H1 (cell line): ENCODE results near the gene ARL8A. TPM values are rescaled to one million over a fixed set of nuclear protein-coding genes. Genes with fewer than 3 reads are reported as not detected.

ENCODE experiments used
- CTCF ChIA-PET: fragments of 300-600 bp; sonication (Branson Sonifier 250); formaldehyde crosslinking; loops from one replicate; lab custom pipeline; 2021; ENCODE audit not compliant: partially characterized antibody; lab: Charles Lee
- POLR2A ChIA-PET: fragments of 300-600 bp; sonication (Branson Sonifier 250); formaldehyde crosslinking; loops from one replicate; lab custom pipeline; 2021; ENCODE audit warnings: inconsistent platforms; ENCODE audit not compliant: partially characterized antibody; lab: Charles Lee
- DNase-seq, 2 experiments: peaks; one replicate each; pipeline versions ENCODE4 v3.0.0 to v3.0.0-alpha.2; 2010 to 2022; ENCODE audit warnings: low spot score in 2 of 2, low read depth in 1 of 2, mixed read lengths in 1 of 2
- FAIRE-seq: peaks from 2 replicates; lab custom pipeline; 2011; peaks lifted over from hg19 to GRCh38; lab: Jason Lieb, UNC
- H2AFZ ChIP-seq: 2 replicates; pipeline ENCODE4 v1.8.1; 2012; ENCODE audit warnings: low read length, inconsistent platforms
- H2AK5ac ChIP-seq: 2 replicates; pipeline ENCODE4 v1.6.1; 2013; ENCODE audit warnings: low read depth, low read length
- H2BK120ac ChIP-seq: replicated peaks from 2 replicates; pipeline ENCODE3; 2013; ENCODE audit warnings: low read depth, low read length, inconsistent platforms
- H2BK12ac ChIP-seq: 2 replicates; pipeline ENCODE4 v1.6.1; 2013; ENCODE audit warnings: low read depth, low read length
- H2BK15ac ChIP-seq: 2 replicates; pipeline ENCODE4 v1.6.1; 2013; ENCODE audit warnings: low read length
- H2BK20ac ChIP-seq: 2 replicates; pipeline ENCODE4 v1.6.1; 2013; ENCODE audit warnings: low read length
- H2BK5ac ChIP-seq: 2 replicates; pipeline ENCODE4 v1.6.1; 2013; ENCODE audit warnings: low read depth, low read length
- H3K14ac ChIP-seq: 2 replicates; pipeline ENCODE4 v1.6.1; 2013; ENCODE audit warnings: inconsistent platforms; ENCODE audit not compliant: insufficient read length
- H3K18ac ChIP-seq: 2 replicates; pipeline ENCODE4 v1.6.1; 2013; ENCODE audit warnings: low read length; ENCODE audit errors: extremely low read depth
- H3K23ac ChIP-seq: 2 replicates; pipeline ENCODE4 v1.6.1; 2013; ENCODE audit warnings: inconsistent platforms; ENCODE audit not compliant: insufficient read length
- H3K23me2 ChIP-seq: 2 replicates; pipeline ENCODE4 v1.6.1; 2013; ENCODE audit warnings: low read depth, low read length
- H3K27ac ChIP-seq: 2 replicates; pipeline ENCODE4 v1.6.1; 2011; ENCODE audit warnings: low read depth, low read length, inconsistent platforms
- H3K27me3 ChIP-seq, 4 experiments: replicated peaks in 1 of 4; 1 replicate in 1 of 4; 2 replicates in 3 of 4; pipeline versions ENCODE4 v1.6.1 to v1.8.1; 2011 to 2013; ENCODE audit warnings: low read length in 3 of 4, mild to moderate bottlenecking in 3 of 4, inconsistent platforms in 2 of 4, mixed read lengths in 2 of 4, moderate library complexity in 1 of 4; ENCODE audit not compliant: control insufficient read depth in 3 of 4, insufficient read depth in 3 of 4; ENCODE audit errors: extremely low read depth in 1 of 4
- H3K36me3 ChIP-seq, 4 experiments: 2 replicates each; pipeline versions ENCODE4 v1.6.1 to v1.8.1; 2011 to 2013; ENCODE audit warnings: mild to moderate bottlenecking in 4 of 4, low read length in 3 of 4, moderate library complexity in 2 of 4, control low read depth in 1 of 4, inconsistent platforms in 1 of 4; ENCODE audit not compliant: insufficient read depth in 4 of 4, control insufficient read depth in 2 of 4
- H3K4ac ChIP-seq: replicated peaks from 2 replicates; pipeline ENCODE3; 2013; ENCODE audit warnings: low read length, low read depth, mixed read lengths, inconsistent platforms; ENCODE audit not compliant: insufficient read length
- H3K4me1 ChIP-seq, 4 experiments: replicated peaks in 1 of 4; 1 replicate in 1 of 4; 2 replicates in 3 of 4; pipeline versions ENCODE4 v1.6.1 to v1.8.1; 2011 to 2013; ENCODE audit warnings: low read length in 3 of 4, inconsistent platforms in 2 of 4, mixed read lengths in 1 of 4; ENCODE audit not compliant: insufficient read depth in 4 of 4, control insufficient read depth in 3 of 4
- H3K4me2 ChIP-seq, 2 experiments: 2 replicates each; pipeline versions ENCODE4 v1.6.1 to v1.8.1; 2011 to 2013; ENCODE audit warnings: low read depth in 2 of 2, low read length in 2 of 2, control low read depth in 1 of 2, inconsistent platforms in 1 of 2, mild to moderate bottlenecking in 1 of 2; ENCODE audit not compliant: insufficient read depth in 1 of 2
- H3K4me3 ChIP-seq, 4 experiments: fragments of 200-600, 300-600 bp in 1 of 4; sonication (generic), shearing (Covaris generic), sonication (Bioruptor Twin) in 1 of 4; 2 replicates each; pipeline versions ENCODE4 v1.5.1 to v1.8.1; 2011 to 2016; ENCODE audit warnings: low read length in 4 of 4, low read depth in 3 of 4, control low read depth in 2 of 4, inconsistent platforms in 2 of 4, mild to moderate bottlenecking in 2 of 4, mixed read lengths in 1 of 4, moderate library complexity in 1 of 4; ENCODE audit not compliant: insufficient read depth in 2 of 4; ENCODE audit errors: extremely low read depth in 1 of 4
- H3K56ac ChIP-seq: replicated peaks from 2 replicates; pipeline ENCODE3; 2013; ENCODE audit warnings: low read depth, mild to moderate bottlenecking, mixed read lengths, low read length, inconsistent platforms; ENCODE audit not compliant: insufficient read length
- H3K79me1 ChIP-seq: 2 replicates; pipeline ENCODE4 v1.6.1; 2013; ENCODE audit warnings: low read depth, low read length, control low read depth
- H3K79me2 ChIP-seq, 2 experiments: 2 replicates each; pipeline versions ENCODE4 v1.6.1 to v1.8.1; 2012 to 2013; ENCODE audit warnings: low read length in 2 of 2, mild to moderate bottlenecking in 2 of 2, inconsistent platforms in 1 of 2; ENCODE audit not compliant: insufficient read depth in 2 of 2, control insufficient read depth in 1 of 2
- H3K9ac ChIP-seq, 4 experiments: replicated peaks in 1 of 4; 1 replicate in 1 of 4; 2 replicates in 3 of 4; pipeline versions ENCODE4 v1.6.1 to v1.8.1; 2011 to 2013; ENCODE audit warnings: low read depth in 3 of 4, low read length in 3 of 4, control low read depth in 2 of 4, mild to moderate bottlenecking in 2 of 4, moderate library complexity in 2 of 4, inconsistent platforms in 1 of 4; ENCODE audit errors: extremely low read depth in 1 of 4
- H3K9me3 ChIP-seq, 2 experiments: 2 replicates each; pipeline versions ENCODE4 v1.6.1 to v1.8.1; 2012 to 2013; ENCODE audit warnings: mild to moderate bottlenecking in 2 of 2, moderate library complexity in 2 of 2, control low read depth in 1 of 2, inconsistent platforms in 1 of 2, low read depth in 1 of 2, low read length in 1 of 2, mixed read lengths in 1 of 2; ENCODE audit not compliant: insufficient read depth in 2 of 2
- H4K20me1 ChIP-seq, 2 experiments: replicated peaks in 1 of 2; 2 replicates each; pipeline versions ENCODE3 to v1.8.1; 2011 to 2013; ENCODE audit warnings: inconsistent platforms in 2 of 2, low read length in 2 of 2, mild to moderate bottlenecking in 1 of 2; ENCODE audit not compliant: insufficient read depth in 2 of 2, control insufficient read depth in 1 of 2
- H4K5ac ChIP-seq: 2 replicates; pipeline ENCODE4 v1.6.1; 2013; ENCODE audit warnings: low read length, low read depth, mixed read lengths, inconsistent platforms; ENCODE audit not compliant: insufficient read length
- H4K8ac ChIP-seq: 2 replicates; pipeline ENCODE4 v1.8.0; 2013; ENCODE audit warnings: mild to moderate bottlenecking, moderate library complexity, low read length, inconsistent platforms; ENCODE audit not compliant: insufficient read depth; ENCODE audit errors: extremely low read depth
- H4K91ac ChIP-seq: replicated peaks from 2 replicates; pipeline ENCODE3; 2013; ENCODE audit warnings: low read length, mixed read lengths, inconsistent platforms; ENCODE audit not compliant: insufficient read length
- PHF8 ChIP-seq: fragments of 200-600 bp; sonication (generic); conservative IDR thresholded peaks from 2 replicates; pipeline ENCODE4 v1.7.1; 2012; ENCODE audit warnings: low read depth, mild to moderate bottlenecking, inconsistent platforms, low read length, moderate library complexity
- WGBS, 2 experiments: shearing (Covaris generic) in 1 of 2; methylation state at CpG; one replicate each; pipeline versions ENCODE4 v1.1.6 to v1.1.7; 2013 to 2015; ENCODE audit warnings: low lambda C conversion rate in 2 of 2, mixed read lengths in 2 of 2, inconsistent platforms in 1 of 2, low coverage in 1 of 2, missing lambda C conversion rate in 1 of 2; ENCODE audit not compliant: insufficient replicate concordance in 2 of 2, insufficient coverage in 1 of 2, insufficient read length in 1 of 2; ENCODE audit errors: extremely low coverage in 1 of 2, missing lambda C conversion rate in 1 of 2; 5-methylcytosine and 5-hydroxymethylcytosine counted together
- polyA plus RNA-seq, 7 experiments: library from polyadenylated mRNA; depleted of rRNA in 3 of 7; stranded (reverse) in 5 of 7; unstranded in 2 of 7; fragments of >200 nt in 5 of 7; fragments of 200-250 nt in 2 of 7; gene quantifications; 1 replicate in 5 of 7; 2 replicates in 1 of 7; 4 replicates in 1 of 7; pipeline versions ENCODE4 v1.2.1 to v1.2.3, GENCODE V29; 2011 to 2013; ENCODE audit warnings: missing spikeins in 2 of 7, mixed read lengths in 2 of 7
- total RNA-seq: library from RNA; stranded (reverse); fragmentation: NEBNext Ultra II Directional; extraction: Animal tissue kit (Norgen Biotek cat#: 25700); gene quantifications from 2 replicates; pipeline ENCODE4 v1.2.1, GENCODE V29; 2021

The ARL8A gene
- total and polyA plus RNA-seq, 2 of the 8 experiments (the other 6 are each of a cell fraction or from before 2014, with no cell fraction given) = 40.3 to 58.7 TPM

GRCh38 chr1:202127061-202127460 is 17.5 kb downstream of the ARL8A start:
- H3K23ac ChIP-seq = no peak overlapping the region
- H3K4ac ChIP-seq = no peak overlapping the region
- no peak overlapping the region for H3K27ac ChIP-seq
- DNase-seq = no peak
- H3K9me3 ChIP-seq = no peaks in the 10 kb centered on the region
- H3K4me1 ChIP-seq = peaks cover 0 to 7% (median 4%) of the 10 kb centered on the region in 4 experiments; a peak in 6 of 7 replicates
- no peaks in the 10 kb centered on the region for H3K79me2 ChIP-seq
- no peak overlapping the region for H3K4me2 ChIP-seq
- H3K18ac ChIP-seq = no peak overlapping the region
- peak overlapping the region; percentile 66 for H2BK15ac ChIP-seq
- H2AK5ac ChIP-seq = no peak overlapping the region
- CTCF ChIA-PET = interaction anchor here (0.5 to 29.2 kb wide), 5 partner anchors 6 to 122 kb away, joined by 3 to 1014 read pairs (median 3); partner anchors contain the start of gene ELF3
- no peaks in the 10 kb centered on the region for H4K20me1 ChIP-seq
- H3K56ac ChIP-seq = no peak overlapping the region
- no peak overlapping the region for H2BK12ac ChIP-seq
- no peaks in the 10 kb centered on the region for H3K27me3 ChIP-seq
- no peak overlapping the region for H2BK120ac ChIP-seq
- no peaks in the 10 kb centered on the region for H3K36me3 ChIP-seq
- H4K91ac ChIP-seq = no peak overlapping the region
- POLR2A ChIA-PET = interaction anchor here (0.8 kb wide), 1 partner anchor 166 kb away, joined by 3 read pairs; no protein-coding TSS in a partner anchor
- H3K23me2 ChIP-seq = no peaks in the 10 kb centered on the region
- no peak overlapping the region for H2AFZ ChIP-seq
- no peak overlapping the region for H3K9ac ChIP-seq
- 0 out of 2 replicates have a peak overlapping the region, but pooled peaks have one; percentile 43 for H2BK20ac ChIP-seq
- H3K14ac ChIP-seq = no peak overlapping the region
- H3K4me3 ChIP-seq = no peak overlapping the region
- H3K79me1 ChIP-seq = no peaks in the 10 kb centered on the region
- no peak overlapping the region for H2BK5ac ChIP-seq
- H4K5ac ChIP-seq = no peak overlapping the region
- WGBS, 2 experiments = 95% methylated on average over 5 of the region's 6 CpGs; no CpG with 5 or more reads in 1 of the 2 experiments
- no peak for FAIRE-seq
- H4K8ac ChIP-seq = no peak overlapping the region
- TF ChIP-seq PHF8 = no peak
